HG02884 (cell line): ENCODE measurements around the gene ABCA7.

Experiments
- ATAC-seq: cut with Tn5 transposase; IDR thresholded peaks from one replicate; pipeline ENCODE4 v1.9.1; 2021; ENCODE audit warnings: mild to moderate bottlenecking, moderate library complexity; ENCODE audit not compliant: unreplicated experiment

ABCA7 gene

GRCh38 chr19:1040476-1041271, 767 bp downstream of the ABCA7 start:
- ATAC-seq: peak; percentile 41

- no peak for ATAC-seq
Observed at GRCh38 chr19:1041272-1041834, 1.4 kb downstream of the ABCA7 start.

GRCh38 chr19:1041835-1042685, 2.2 kb downstream of the ABCA7 start:
- no peak for ATAC-seq

GRCh38 chr19:1042689-1043511, 3.0 kb downstream of the ABCA7 start:
- ATAC-seq: no peak

GRCh38 chr19:1045247-1045603, 5.3 kb downstream of the ABCA7 start:
- ATAC-seq: no peak

GRCh38 chr19:1046117-1046626, 6.3 kb downstream of the ABCA7 start:
- ATAC-seq: no peak

- no peak for ATAC-seq
Observed at GRCh38 chr19:1046836-1047695, 7.2 kb downstream of the ABCA7 start.

GRCh38 chr19:1047696-1048147, 7.8 kb downstream of the ABCA7 start:
- ATAC-seq: no peak

GRCh38 chr19:1049106-1049505, 9.2 kb downstream of the ABCA7 start:
- no peak for ATAC-seq

- no peak for ATAC-seq
Observed at GRCh38 chr19:1049800-1050199, 9.9 kb downstream of the ABCA7 start.

GRCh38 chr19:1050989-1051788, 11.3 kb downstream of the ABCA7 start:
- no peak for ATAC-seq

- ATAC-seq: no peak
Observed at GRCh38 chr19:1051791-1052190, 11.9 kb downstream of the ABCA7 start.

- ATAC-seq: no peak
Observed at GRCh38 chr19:1052349-1052975, 12.6 kb downstream of the ABCA7 start.

- ATAC-seq: no peak
Observed at GRCh38 chr19:1053176-1054101, 13.5 kb downstream of the ABCA7 start.

GRCh38 chr19:1054102-1055027, 14.5 kb downstream of the ABCA7 start:
- ATAC-seq: no peak

- ATAC-seq: no peak
Observed at GRCh38 chr19:1055028-1055425, 15.1 kb downstream of the ABCA7 start.
